ENCODE measurements around the gene ZNF280A.
"Not testable (repeated sequence)": the region's sequence is repeated elsewhere in the genome, so short reads cannot be mapped to it uniquely, and the experiment has no call there.

Gene ZNF280A

DNA sequence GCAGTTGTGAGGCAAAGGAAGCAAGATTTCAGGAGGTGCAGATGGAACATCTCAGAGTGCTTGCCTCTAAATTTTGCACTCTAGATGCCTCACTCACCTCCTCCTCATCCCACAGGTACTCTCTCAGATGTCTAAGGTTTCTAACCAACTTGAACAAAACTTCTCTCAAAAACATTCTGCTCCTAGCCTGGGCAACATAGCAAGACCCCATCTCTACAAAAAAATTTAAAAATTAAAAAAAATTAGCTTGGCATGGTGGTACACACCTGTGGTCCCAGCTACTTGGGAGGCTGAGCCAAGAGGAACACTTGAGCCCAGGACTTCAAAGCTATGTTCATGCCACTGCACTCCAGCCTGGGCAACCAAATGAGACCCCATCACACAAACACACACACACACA is 4.2 kb downstream of the ZNF280A start:
- H3K4me3 ChIP-seq (ENCODE audit: control insufficient read depth, low read depth, low read length) = no peak overlapping the region
- DNase-seq (ENCODE audit: low read depth) = no peak
- TF ChIP-seq, protein P1, sequence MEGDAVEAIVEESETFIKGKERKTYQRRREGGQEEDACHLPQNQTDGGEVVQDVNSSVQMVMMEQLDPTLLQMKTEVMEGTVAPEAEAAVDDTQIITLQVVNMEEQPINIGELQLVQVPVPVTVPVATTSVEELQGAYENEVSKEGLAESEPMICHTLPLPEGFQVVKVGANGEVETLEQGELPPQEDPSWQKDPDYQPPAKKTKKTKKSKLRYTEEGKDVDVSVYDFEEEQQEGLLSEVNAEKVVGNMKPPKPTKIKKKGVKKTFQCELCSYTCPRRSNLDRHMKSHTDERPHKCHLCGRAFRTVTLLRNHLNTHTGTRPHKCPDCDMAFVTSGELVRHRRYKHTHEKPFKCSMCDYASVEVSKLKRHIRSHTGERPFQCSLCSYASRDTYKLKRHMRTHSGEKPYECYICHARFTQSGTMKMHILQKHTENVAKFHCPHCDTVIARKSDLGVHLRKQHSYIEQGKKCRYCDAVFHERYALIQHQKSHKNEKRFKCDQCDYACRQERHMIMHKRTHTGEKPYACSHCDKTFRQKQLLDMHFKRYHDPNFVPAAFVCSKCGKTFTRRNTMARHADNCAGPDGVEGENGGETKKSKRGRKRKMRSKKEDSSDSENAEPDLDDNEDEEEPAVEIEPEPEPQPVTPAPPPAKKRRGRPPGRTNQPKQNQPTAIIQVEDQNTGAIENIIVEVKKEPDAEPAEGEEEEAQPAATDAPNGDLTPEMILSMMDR (conservative IDR thresholded peaks at IDR 0.05; ENCODE audit: control insufficient read depth, insufficient read depth, low read depth, low read length) = no peak

DNA sequence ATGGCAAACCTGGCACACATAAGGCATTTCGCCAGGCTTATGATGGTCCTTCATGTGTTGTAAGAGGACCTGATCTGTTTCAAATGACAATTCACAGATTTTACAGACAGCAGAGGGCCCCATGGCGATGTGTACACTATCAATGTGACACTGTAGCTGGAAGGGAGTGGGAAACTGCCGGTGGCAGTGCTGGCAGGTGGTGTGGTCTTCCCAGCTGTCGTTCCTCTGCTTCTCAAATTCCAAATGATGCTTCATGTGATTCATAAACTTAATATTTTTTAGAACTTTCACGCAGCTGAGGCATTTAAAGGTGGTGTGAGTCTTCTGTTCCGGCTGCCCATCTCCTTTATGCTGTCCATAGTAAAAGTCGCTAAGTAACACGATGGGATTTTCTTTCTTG is 5.6 kb downstream of the ZNF280A start:
- DNase-seq (ENCODE audit: low read depth); H3K4me3 ChIP-seq (ENCODE audit: control insufficient read depth, low read depth, low read length): not testable (repeated sequence)

DNA sequence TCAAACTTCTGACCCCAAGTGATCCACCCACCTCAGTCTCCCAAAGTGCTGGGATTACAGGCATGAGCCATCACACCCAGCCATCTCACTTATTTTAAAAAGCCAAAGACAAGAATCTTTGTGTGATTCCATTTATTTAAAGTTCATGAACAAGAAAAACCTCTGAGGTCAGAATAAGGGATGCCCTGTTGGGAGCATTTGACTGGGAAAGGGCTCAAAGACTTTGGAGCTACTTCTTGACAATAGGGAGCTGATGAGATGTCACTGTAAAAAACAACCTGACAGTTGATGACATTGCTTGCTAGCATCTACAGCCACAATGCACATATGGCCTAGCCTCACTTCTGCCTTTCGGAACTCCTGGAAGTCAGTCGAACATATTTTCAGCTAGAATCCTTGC is 6.5 kb downstream of the ZNF280A start:
- no peak overlapping the region for H3K4me3 ChIP-seq (ENCODE audit: control insufficient read depth, low read depth, low read length)
- no peak for DNase-seq (ENCODE audit: low read depth)
- TF ChIP-seq, protein P1 (conservative IDR thresholded peaks at IDR 0.05; ENCODE audit: control insufficient read depth, insufficient read depth, low read depth, low read length) = no peak

DNA sequence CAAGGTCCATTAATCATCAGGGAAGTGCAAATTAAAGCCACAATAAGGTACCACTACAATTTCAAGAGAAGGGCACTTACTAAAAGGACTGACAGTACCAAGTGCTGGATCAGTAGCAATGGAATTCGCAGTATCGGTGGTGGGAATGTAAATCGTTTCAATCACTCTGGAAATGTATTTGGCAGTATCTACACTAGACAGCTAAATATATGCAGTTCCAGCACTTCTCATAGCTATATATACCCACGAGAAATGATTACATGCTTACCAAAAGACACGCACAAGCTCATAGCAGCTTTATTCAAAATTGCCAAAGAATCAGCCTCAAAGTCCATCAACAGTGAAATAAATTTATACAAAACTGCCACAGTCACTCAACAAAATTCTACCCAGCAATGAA is 7.1 kb downstream of the ZNF280A start:
- TF ChIP-seq, protein P1 (conservative IDR thresholded peaks at IDR 0.05; ENCODE audit: control insufficient read depth, insufficient read depth, low read depth, low read length) = no peak
- no peak overlapping the region for H3K4me3 ChIP-seq (ENCODE audit: control insufficient read depth, low read depth, low read length)
- DNase-seq (ENCODE audit: low read depth) = no peak

DNA sequence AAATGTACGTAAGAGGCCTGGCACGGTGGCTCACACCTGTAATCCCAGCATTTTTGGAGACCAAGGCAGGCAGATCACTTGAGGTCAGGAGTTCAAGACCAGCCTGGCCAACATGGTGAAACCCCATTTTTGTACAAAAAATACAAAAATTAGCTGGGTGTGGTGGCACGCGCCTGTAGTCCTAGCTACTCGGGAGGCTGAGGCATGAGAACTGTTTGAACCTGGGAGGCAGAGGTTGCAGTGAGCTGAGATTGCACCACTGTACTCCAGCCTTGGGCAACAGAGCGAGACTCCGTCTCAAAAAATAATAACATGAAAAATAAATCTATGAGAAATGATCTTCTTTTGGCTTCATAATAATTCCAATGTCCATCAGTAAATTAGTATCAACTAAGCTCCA is 9.2 kb downstream of the ZNF280A start:
- DNase-seq (ENCODE audit: low read depth); H3K4me3 ChIP-seq (ENCODE audit: control insufficient read depth, low read depth, low read length): not testable (repeated sequence)

DNA sequence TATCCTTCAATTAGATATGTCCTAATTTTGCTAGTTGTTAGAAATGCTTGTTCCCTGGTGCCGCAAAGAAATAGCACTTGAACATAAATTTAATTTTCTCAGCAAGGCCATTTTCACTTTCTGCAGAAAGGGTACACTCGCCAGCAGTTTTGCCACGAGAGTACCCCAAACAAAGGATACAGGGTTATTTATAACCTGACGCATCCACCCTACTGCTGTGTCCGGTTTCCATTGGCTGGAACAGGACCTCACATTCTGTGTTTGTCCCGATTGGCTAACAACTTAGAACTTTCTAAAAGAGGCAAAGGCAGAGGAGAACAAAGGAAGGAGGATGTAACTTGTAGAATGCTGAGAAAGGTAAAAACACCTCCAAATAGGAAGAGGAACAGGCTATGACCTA is 10.2 kb downstream of the ZNF280A start:
- DNase-seq (ENCODE audit: low read depth); H3K4me3 ChIP-seq (ENCODE audit: control insufficient read depth, low read depth, low read length): not testable (repeated sequence)

DNA sequence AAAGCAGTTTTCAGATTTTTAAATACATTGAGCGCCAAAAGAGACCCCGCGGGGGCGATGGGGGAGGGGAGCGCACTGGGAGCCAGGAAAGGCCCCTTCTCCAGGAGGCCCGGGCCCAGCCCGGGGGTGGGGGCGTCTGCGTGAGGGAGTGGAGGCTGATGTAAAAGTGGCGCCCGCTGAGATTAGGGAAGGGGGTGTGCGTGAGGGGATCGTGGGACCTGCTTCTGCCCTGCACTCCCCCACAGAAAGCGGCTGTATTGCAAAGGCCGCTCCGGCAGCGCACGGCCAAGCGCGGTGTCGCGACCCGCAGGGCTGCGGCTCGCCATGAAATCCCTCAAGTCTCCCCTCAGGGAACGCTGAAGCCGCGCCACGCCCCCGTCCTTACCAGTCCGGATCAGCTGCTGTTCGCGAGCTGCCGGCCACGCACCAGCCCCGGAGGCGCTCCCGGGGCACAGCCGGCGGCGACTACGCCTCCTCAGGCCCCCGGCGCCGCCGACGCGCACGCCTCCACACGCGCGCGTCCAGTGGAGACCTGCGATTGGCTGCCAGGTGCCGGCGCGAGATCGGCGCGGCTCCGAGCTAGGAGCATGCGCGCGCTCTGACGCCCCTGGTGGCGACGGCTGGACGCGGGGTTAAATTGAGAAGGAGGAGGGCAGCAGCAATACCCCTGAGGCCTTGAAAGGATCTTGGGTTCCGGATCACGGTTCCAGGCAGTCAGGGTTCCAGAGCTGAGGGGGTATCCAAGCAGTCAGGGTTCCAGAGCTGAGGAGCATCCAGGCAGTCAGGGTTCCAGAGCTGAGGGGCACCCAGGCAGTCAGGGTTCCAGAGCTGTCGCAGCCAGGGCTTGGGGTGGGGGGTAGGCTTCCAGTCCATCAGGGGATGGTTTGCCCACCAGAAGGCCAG is 11.5 kb downstream of the ZNF280A start, which contains the start of gene ZNF280B:
Gene ZNF280B (minus strand): TSS at position 469 of the 903 bp plus-strand sequence. CDS start 19,344 bp downstream, outside the sequence.
- peak; percentile 79 for DNase-seq (ENCODE audit: low read depth)
- peak within 1 kb of the TSS; percentile 70 for H3K4me3 ChIP-seq (ENCODE audit: control insufficient read depth, low read depth, low read length)
- TF ChIP-seq, protein P1 (conservative IDR thresholded peaks at IDR 0.05; ENCODE audit: control insufficient read depth, insufficient read depth, low read depth, low read length) = peak; percentile 49

DNA sequence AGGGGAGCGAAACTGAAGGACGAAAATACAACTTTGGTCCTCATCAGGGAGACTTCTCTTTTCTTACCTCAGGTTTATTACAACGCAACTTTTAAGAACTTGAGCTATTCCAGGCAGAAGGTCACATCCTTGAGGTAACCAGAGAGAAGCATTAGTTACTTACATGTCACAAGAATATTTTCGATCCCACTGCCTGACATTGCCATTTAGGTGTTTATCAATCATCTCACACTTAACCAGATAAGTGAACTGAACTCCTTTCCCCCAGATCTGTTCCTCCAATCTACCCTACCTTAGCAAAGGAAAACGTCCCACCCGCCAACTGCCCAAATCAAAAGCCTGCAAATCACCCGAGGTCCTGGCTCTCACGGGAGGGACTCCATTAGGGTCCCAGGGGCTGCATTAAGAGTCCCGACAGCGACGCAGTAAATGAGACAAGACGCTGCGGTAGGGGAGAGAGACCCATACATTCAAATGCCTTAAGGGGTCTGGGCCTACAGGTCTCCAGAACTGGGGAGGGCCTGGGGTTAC is 12.3 kb downstream of the ZNF280A start:
- peak overlapping the region; percentile 70 for H3K4me3 ChIP-seq (ENCODE audit: control insufficient read depth, low read depth, low read length)
- no peak for DNase-seq (ENCODE audit: low read depth)
- TF ChIP-seq, protein P1 (conservative IDR thresholded peaks at IDR 0.05; ENCODE audit: control insufficient read depth, insufficient read depth, low read depth, low read length) = no peak
